ENCODE results near the gene DIPK1B. TPM values are rescaled to one million over a fixed set of nuclear protein-coding genes. Genes with fewer than 3 reads are reported as not detected.

The DIPK1B gene
- polyA plus RNA-seq, 3 donors = 0.10 TPM; not detected in 2

GRCh38 chr9:136746155-136746490 is 33.8 kb downstream of the DIPK1B start:
- Histone ChIP-seq H3K79me2 (ENCODE audit: insufficient read depth, low read length) (no peaks in the 10 kb centered on the region), H3K27me3 (ENCODE audit: control insufficient read depth in 2 of 2, insufficient read depth in 2 of 2, low read length in 2 of 2) (peaks cover 5 to 18% of the 10 kb centered on the region in 2 donors), H3K9me3 (replicated peaks in 1 of 2; ENCODE audit: control insufficient read depth in 1 of 2, insufficient read depth in 1 of 2, low read length in 2 of 2) (peaks cover under 1 to 2% of the 10 kb centered on the region in 2 donors), H2AFZ (ENCODE audit: insufficient read depth, low read depth, low read length, poor library complexity, severe bottlenecking) (no peak overlapping the region), H3K4me3 (replicated peaks in 1 of 3; ENCODE audit: low read depth in 2 of 3, low read length in 3 of 3) (no peak overlapping the region), H3K4me2 (replicated peaks; ENCODE audit: extremely low read depth, low read length, poor library complexity, severe bottlenecking) (no peak overlapping the region), H3K4me1 (ENCODE audit: control insufficient read depth in 1 of 2, insufficient read depth in 2 of 2, low read length in 2 of 2) (no peaks in the 10 kb centered on the region), H3K36me3 (replicated peaks in 1 of 2; ENCODE audit: control insufficient read depth in 1 of 2, insufficient read depth in 2 of 2, low read length in 2 of 2) (no peaks in the 10 kb centered on the region), H3K27ac (ENCODE audit: low read depth in 1 of 2, low read length in 2 of 2) (no peak overlapping the region), H3K9ac (ENCODE audit: insufficient read depth, low read length, poor library complexity, severe bottlenecking) (no peak overlapping the region), H4K20me1 (ENCODE audit: insufficient read depth, low read length) (no peaks in the 10 kb centered on the region)
- no CpG with 5 or more reads among the region's 22 CpGs for whole genome bisulfite sequencing (ENCODE audit: insufficient coverage)
- H3K4me1 Mint-ChIP-seq = peaks cover 10% of the 10 kb centered on the region
- no peaks in the 10 kb centered on the region for H3K36me3 Mint-ChIP-seq
- intact Hi-C loops (cut with micrococcal nuclease) = no loop called here
- DNase-seq = no peak
- peaks cover 17 to 53% (median 25%) of the 10 kb centered on the region in 3 donors for H3K27me3 Mint-ChIP-seq (ENCODE audit: low read depth in 3 of 3)
- no peak for TF ChIP-seq CTCF (IDR thresholded peaks at IDR 0.05)
- H3K27ac Mint-ChIP-seq = no peak overlapping the region
- peaks cover 0 to 5% (median 3%) of the 10 kb centered on the region in 7 donors for H3K9me3 Mint-ChIP-seq
- no peak overlapping the region for H3K4me3 Mint-ChIP-seq

GRCh38 chr9:136746621-136747020 is 34.2 kb downstream of the DIPK1B start:
- TF ChIP-seq CTCF (IDR thresholded peaks at IDR 0.05) = no peak
- Histone ChIP-seq H3K79me2 (ENCODE audit: insufficient read depth, low read length) (no peaks in the 10 kb centered on the region), H3K4me3 (replicated peaks in 1 of 3; ENCODE audit: low read depth in 2 of 3, low read length in 3 of 3) (no peak overlapping the region), H3K4me2 (replicated peaks; ENCODE audit: extremely low read depth, low read length, poor library complexity, severe bottlenecking) (no peak overlapping the region), H3K9ac (ENCODE audit: insufficient read depth, low read length, poor library complexity, severe bottlenecking) (no peak overlapping the region), H3K9me3 (replicated peaks in 1 of 2; ENCODE audit: control insufficient read depth in 1 of 2, insufficient read depth in 1 of 2, low read length in 2 of 2) (peaks cover 6% of the 10 kb centered on the region in 2 donors), H3K27me3 (ENCODE audit: control insufficient read depth in 2 of 2, insufficient read depth in 2 of 2, low read length in 2 of 2) (peaks cover 5 to 14% of the 10 kb centered on the region in 2 donors), H4K20me1 (ENCODE audit: insufficient read depth, low read length) (no peaks in the 10 kb centered on the region), H3K27ac (ENCODE audit: low read depth in 1 of 2, low read length in 2 of 2) (no peak overlapping the region), H3K4me1 (ENCODE audit: control insufficient read depth in 1 of 2, insufficient read depth in 2 of 2, low read length in 2 of 2) (no peaks in the 10 kb centered on the region), H3K36me3 (replicated peaks in 1 of 2; ENCODE audit: control insufficient read depth in 1 of 2, insufficient read depth in 2 of 2, low read length in 2 of 2) (no peaks in the 10 kb centered on the region), H2AFZ (ENCODE audit: insufficient read depth, low read depth, low read length, poor library complexity, severe bottlenecking) (no peak overlapping the region)
- intact Hi-C loops (cut with micrococcal nuclease) = no loop called here
- H3K27me3 Mint-ChIP-seq (ENCODE audit: low read depth in 3 of 3) = peaks cover 15 to 50% (median 22%) of the 10 kb centered on the region in 3 donors
- H3K4me3 Mint-ChIP-seq = no peak overlapping the region
- H3K4me1 Mint-ChIP-seq = peaks cover 10% of the 10 kb centered on the region
- no peak overlapping the region for H3K27ac Mint-ChIP-seq
- DNase-seq = no peak
- no peaks in the 10 kb centered on the region for H3K36me3 Mint-ChIP-seq
- WGBS (ENCODE audit: insufficient coverage) = 93% methylated on average over 16 of the region's 18 CpGs
- H3K9me3 Mint-ChIP-seq = peaks cover 3 to 10% (median 8%) of the 10 kb centered on the region in 7 donors

All from CD14-positive monocyte (primary cell).